GM19468 (cell line): Measurements from ENCODE around the gene CPTP.

ENCODE experiments used
- ATAC-seq: cut with Tn5 transposase; IDR thresholded peaks from one replicate; pipeline ENCODE4 v1.9.1; 2021; ENCODE audit warnings: mild to moderate bottlenecking, moderate library complexity, moderate number of reproducible peaks; ENCODE audit not compliant: unreplicated experiment; ENCODE audit errors: extremely low read depth

Gene CPTP

DNA sequence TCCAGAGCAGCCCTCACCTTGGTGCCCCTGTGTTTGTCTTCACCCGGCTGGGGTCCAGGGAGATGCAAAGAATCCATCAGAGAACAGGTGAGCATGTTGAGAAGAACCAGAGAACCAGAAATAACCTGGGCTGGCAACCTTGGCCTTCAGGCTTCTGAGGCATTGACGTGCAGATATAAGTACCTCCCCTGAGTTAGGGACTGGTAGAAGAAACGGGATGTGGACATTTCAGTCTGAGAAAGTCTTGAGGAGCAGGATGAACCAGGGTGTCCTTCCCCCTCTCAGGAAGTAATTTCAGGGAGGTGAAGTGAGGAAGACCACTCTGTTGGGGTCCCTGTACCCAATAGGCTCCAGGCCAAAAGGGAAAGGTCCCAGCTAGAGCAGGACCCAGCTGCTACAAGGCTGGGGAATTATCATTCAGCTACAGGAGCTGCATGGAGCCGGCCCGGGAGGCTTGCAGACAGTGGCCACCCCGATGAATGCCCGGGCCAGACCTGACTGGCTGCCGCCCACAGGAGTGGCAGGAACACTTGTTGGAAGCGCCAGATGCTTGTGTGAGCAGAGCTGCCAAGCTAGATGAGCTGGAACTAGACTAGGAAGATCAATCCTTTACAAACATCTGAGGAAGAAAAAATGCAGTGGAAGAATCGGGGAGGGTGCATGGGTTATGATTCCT lies 52.1 kb downstream of the CPTP start:
- no peak for ATAC-seq

DNA sequence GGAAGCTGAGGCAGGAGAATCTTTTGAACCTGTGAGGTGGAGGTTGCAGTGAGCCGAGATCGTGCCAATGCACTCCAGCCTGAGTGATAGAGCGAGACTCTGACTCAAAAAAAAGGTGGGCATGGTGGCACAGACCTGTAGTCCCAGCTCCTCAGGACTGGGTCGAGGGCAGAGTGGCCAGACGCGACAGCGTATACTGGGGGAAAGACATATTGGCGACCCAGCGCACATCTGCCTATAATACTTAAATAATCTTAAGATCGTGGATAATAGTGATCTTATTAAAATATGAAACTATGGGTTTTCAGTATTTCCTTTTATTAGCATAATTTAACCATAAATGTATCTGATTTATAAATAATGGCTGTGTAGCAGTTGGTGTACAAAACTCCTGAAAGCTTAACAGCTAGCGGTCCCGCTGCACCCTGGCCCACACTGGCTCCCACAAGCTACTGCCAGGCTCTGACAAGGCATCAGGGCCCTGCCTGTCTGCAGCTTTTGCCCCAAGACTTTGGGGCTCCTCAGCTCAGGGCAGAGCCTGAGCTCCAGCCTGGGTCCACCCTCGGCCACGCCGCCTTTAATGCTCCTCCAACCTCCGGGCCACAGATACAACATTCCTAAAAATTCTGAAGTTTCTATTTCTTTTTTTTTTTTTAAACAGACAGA lies 53.1 kb downstream of the CPTP start:
- ATAC-seq = no peak
